ENCODE measurements around the gene CRISPLD2. TPM values are rescaled to one million over a fixed set of nuclear protein-coding genes. Genes with fewer than 3 reads are reported as not detected.
A peak's percentile ranks its signal among the peaks of the same experiment; 100 is the strongest.

Gene CRISPLD2
- total and polyA plus RNA-seq, 10 of the 15 experiments (the other 5 are each of a cell fraction or from before 2014, with no cell fraction given), result 0.03 to 0.30 (median 0.08) TPM; not detected in 5

DNA sequence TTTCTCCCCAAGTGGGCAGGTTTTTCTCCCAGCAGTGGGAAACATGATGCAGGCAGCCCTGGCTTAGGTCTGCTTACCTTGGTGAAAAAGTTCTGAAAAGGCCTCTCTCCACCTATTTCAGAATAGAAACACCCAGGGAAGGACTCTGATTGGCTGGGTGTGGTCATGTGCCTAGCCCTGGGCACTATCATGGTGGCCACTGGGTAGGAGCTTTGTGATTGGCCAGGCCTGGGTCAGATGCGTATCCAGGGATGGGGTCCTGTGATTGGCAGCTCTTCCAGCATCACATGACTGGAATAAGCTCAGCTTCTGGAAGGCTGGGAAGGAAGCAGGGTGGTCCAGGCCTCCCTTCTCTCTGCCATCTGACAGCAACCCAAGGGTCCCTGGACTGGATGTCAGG lies 138.0 kb downstream of the CRISPLD2 start:
- no peak overlapping the region for H3K4me2 ChIP-seq (ENCODE audit: control insufficient read depth, insufficient read depth)
- no peaks in the 10 kb centered on the region for H3K27me3 ChIP-seq (replicated peaks in 1 of 2; ENCODE audit: control insufficient read depth in 2 of 2, insufficient read depth in 2 of 2, low read length in 1 of 2)
- no peaks in the 10 kb centered on the region for H3K36me3 ChIP-seq (ENCODE audit: control insufficient read depth in 2 of 2, insufficient read depth in 2 of 2, low read length in 1 of 2)
- H2AFZ ChIP-seq (ENCODE audit: control insufficient read depth, low read depth, low read length), result no peak overlapping the region
- 31% methylated on average over 1 of the region's 1 CpG for WGBS (ENCODE audit: insufficient coverage, insufficient replicate concordance, low lambda C conversion rate, missing lambda C conversion rate)
- RAD21 ChIA-PET (ENCODE audit: unreplicated experiment), result interaction anchor here (1.4 kb wide), 1 partner anchor 13 kb away, joined by 4 read pairs; no protein-coding TSS in a partner anchor
- H4K20me1 ChIP-seq (ENCODE audit: control insufficient read depth, insufficient read depth), result no peaks in the 10 kb centered on the region
- ATAC-seq (no peak), FAIRE-seq (no peak), DNase-seq (ENCODE audit: low read depth, low spot score) (no peak)
- H3K4me3 ChIP-seq, result no peak overlapping the region
- TF ChIP-seq ZNF274 (IDR thresholded peaks at IDR 0.05; ENCODE audit: insufficient read depth, insufficient read length) (no peak), ZBED1 (IDR thresholded peaks at IDR 0.05; ENCODE audit: borderline replicate concordance) (no peak), NFYB (IDR thresholded peaks at IDR 0.05; ENCODE audit: insufficient read depth, low read depth, low read length) (0 out of 2 replicates have a peak, but pooled peaks have one; percentile 5), ZBTB11 (CRISPR knock-in tag; IDR thresholded peaks at IDR 0.05) (no peak)
- TF ChIP-seq, protein P1, sequence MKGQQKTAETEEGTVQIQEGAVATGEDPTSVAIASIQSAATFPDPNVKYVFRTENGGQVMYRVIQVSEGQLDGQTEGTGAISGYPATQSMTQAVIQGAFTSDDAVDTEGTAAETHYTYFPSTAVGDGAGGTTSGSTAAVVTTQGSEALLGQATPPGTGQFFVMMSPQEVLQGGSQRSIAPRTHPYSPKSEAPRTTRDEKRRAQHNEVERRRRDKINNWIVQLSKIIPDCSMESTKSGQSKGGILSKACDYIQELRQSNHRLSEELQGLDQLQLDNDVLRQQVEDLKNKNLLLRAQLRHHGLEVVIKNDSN (IDR thresholded peaks at IDR 0.05; ENCODE audit: borderline replicate concordance, extremely low read length, insufficient read depth, low read depth, low read length), result peak; percentile 55
- no TSS peak for BruUV-seq (replicated peaks)
- H3K27ac ChIP-seq (ENCODE audit: control insufficient read depth, insufficient read depth), result no peak overlapping the region
- H3K9ac ChIP-seq (ENCODE audit: control insufficient read depth, insufficient read depth, low read length), result no peak overlapping the region
- no peaks in the 10 kb centered on the region for H3K4me1 ChIP-seq (ENCODE audit: control insufficient read depth, insufficient read depth, low read length)
- H3K79me2 ChIP-seq (ENCODE audit: control insufficient read depth, insufficient read depth, low read length), result no peaks in the 10 kb centered on the region
- SMC1A ChIA-PET (ENCODE audit: uncharacterized antibody, unreplicated experiment), result interaction anchor here (1.1 kb wide), 1 partner anchor 13 kb away, joined by 3 read pairs; no protein-coding TSS in a partner anchor
- in situ Hi-C loops (cut with MboI), result loop anchor here (25.0 kb wide), 2 partner anchors 320 to 445 kb away; partner anchors contain the start of genes KLHL36 and MEAK7
- intact Hi-C loops (cut with micrococcal nuclease; ENCODE audit: unreplicated experiment), result no loop called here
- no peaks in the 10 kb centered on the region; the same call in 2 of the 3 replicates for H3K9me3 ChIP-seq (replicated peaks; ENCODE audit: control insufficient read depth, insufficient read depth, low read length)
- CTCF ChIA-PET, result interaction anchor here (1.6 kb wide), 1 partner anchor 13 kb away, joined by 6 read pairs; no protein-coding TSS in a partner anchor
- POLR2A ChIA-PET, result no interaction called here

Other genes with a start within 250 kb of the CRISPLD2 start
- 417 and 464 TPM in 2 replicates for gene COTL1, start 201.9 kb upstream of the CRISPLD2 start, total RNA-seq (2014; rRNA removed)
- 241 and 279 TPM in 2 replicates for gene COTL1, start 201.9 kb upstream of the CRISPLD2 start, total RNA-seq (2014; rRNA removed; fragmentation: Illumina TruSeq; extraction: Trizol)
- 675 and 688 TPM in 2 replicates for gene COTL1, start 201.9 kb upstream of the CRISPLD2 start, total RNA-seq (2021)
- 136 and 205 TPM in 2 replicates for gene COTL1, start 201.9 kb upstream of the CRISPLD2 start, polyA plus RNA-seq (2011; rRNA removed)
- gene COTL1, start 201.9 kb upstream of the CRISPLD2 start, polyA plus RNA-seq (2014; fragmentation: Illumina TruSeq; extraction: Trizol), result 257 and 493 TPM in 2 replicates
- 100 to 1,000 TPM; 140 to 235 TPM for gene COTL1, start 201.9 kb upstream of the CRISPLD2 start, polyA plus RNA-seq (2014; fragmentation: Nextera tagmentation; extraction: Ambion mirVana)
- gene COTL1, start 201.9 kb upstream of the CRISPLD2 start, polyA plus RNA-seq (2014; rRNA removed), result 382 and 423 TPM in 2 replicates
- 100 to 1,000 TPM; 146 to 894 TPM for gene COTL1, start 201.9 kb upstream of the CRISPLD2 start, polyA plus RNA-seq (2016; fragmentation: Nextera tagmentation; extraction: Ambion mirVana)
- 36.4 and 38.2 TPM in 2 replicates for gene KLHL36, start 171.5 kb upstream of the CRISPLD2 start, total RNA-seq (2014; rRNA removed)
- 16.2 and 16.7 TPM in 2 replicates for gene KLHL36, start 171.5 kb upstream of the CRISPLD2 start, total RNA-seq (2014; rRNA removed; fragmentation: Illumina TruSeq; extraction: Trizol)
- gene KLHL36, start 171.5 kb upstream of the CRISPLD2 start, total RNA-seq (2021), result 45.3 and 45.4 TPM in 2 replicates
- 19.6 and 26.4 TPM in 2 replicates for gene KLHL36, start 171.5 kb upstream of the CRISPLD2 start, polyA plus RNA-seq (2011; rRNA removed)
- 14.1 and 14.3 TPM in 2 replicates for gene KLHL36, start 171.5 kb upstream of the CRISPLD2 start, polyA plus RNA-seq (2014; fragmentation: Illumina TruSeq; extraction: Trizol)
- 1 to 10 TPM; 2.6 to 2.7 TPM for gene KLHL36, start 171.5 kb upstream of the CRISPLD2 start, polyA plus RNA-seq (2014; fragmentation: Nextera tagmentation; extraction: Ambion mirVana)
- 35.0 and 37.5 TPM in 2 replicates for gene KLHL36, start 171.5 kb upstream of the CRISPLD2 start, polyA plus RNA-seq (2014; rRNA removed)
- 10 to 100 TPM; 12.9 to 16.8 TPM for gene KLHL36, start 171.5 kb upstream of the CRISPLD2 start, polyA plus RNA-seq (2016; fragmentation: Nextera tagmentation; extraction: Ambion mirVana)
- gene USP10, start 120.0 kb upstream of the CRISPLD2 start, total RNA-seq (2014; rRNA removed), result 70.7 and 77.3 TPM in 2 replicates
- gene USP10, start 120.0 kb upstream of the CRISPLD2 start, total RNA-seq (2014; rRNA removed; fragmentation: Illumina TruSeq; extraction: Trizol), result 80.8 and 85.2 TPM in 2 replicates
- gene USP10, start 120.0 kb upstream of the CRISPLD2 start, total RNA-seq (2021), result 119 and 122 TPM in 2 replicates
- 74.7 and 125 TPM in 2 replicates for gene USP10, start 120.0 kb upstream of the CRISPLD2 start, polyA plus RNA-seq (2011; rRNA removed)
- gene USP10, start 120.0 kb upstream of the CRISPLD2 start, polyA plus RNA-seq (2014; fragmentation: Illumina TruSeq; extraction: Trizol), result 133 and 198 TPM in 2 replicates
- 10 to 100 TPM; 46.1 to 47.7 TPM for gene USP10, start 120.0 kb upstream of the CRISPLD2 start, polyA plus RNA-seq (2014; fragmentation: Nextera tagmentation; extraction: Ambion mirVana)
- gene USP10, start 120.0 kb upstream of the CRISPLD2 start, polyA plus RNA-seq (2014; rRNA removed), result 87.5 and 87.9 TPM in 2 replicates
- 100 to 1,000 TPM; 143 to 160 TPM for gene USP10, start 120.0 kb upstream of the CRISPLD2 start, polyA plus RNA-seq (2016; fragmentation: Nextera tagmentation; extraction: Ambion mirVana)
- 21.7 and 26.0 TPM in 2 replicates for gene ZDHHC7, start 191.6 kb downstream of the CRISPLD2 start, total RNA-seq (2014; rRNA removed)
- gene ZDHHC7, start 191.6 kb downstream of the CRISPLD2 start, total RNA-seq (2014; rRNA removed; fragmentation: Illumina TruSeq; extraction: Trizol), result 17.9 and 18.8 TPM in 2 replicates
- gene ZDHHC7, start 191.6 kb downstream of the CRISPLD2 start, total RNA-seq (2021), result 23.3 and 23.8 TPM in 2 replicates
- gene ZDHHC7, start 191.6 kb downstream of the CRISPLD2 start, polyA plus RNA-seq (2011; rRNA removed), result 12.6 and 19.4 TPM in 2 replicates
- gene ZDHHC7, start 191.6 kb downstream of the CRISPLD2 start, polyA plus RNA-seq (2014; fragmentation: Illumina TruSeq; extraction: Trizol), result 25.4 and 29.0 TPM in 2 replicates
- gene ZDHHC7, start 191.6 kb downstream of the CRISPLD2 start, polyA plus RNA-seq (2014; fragmentation: Nextera tagmentation; extraction: Ambion mirVana), result 1 to 10 TPM in 1 of 2 experiments, under 1 TPM in 1; 0.87 to 2.8 TPM
- gene ZDHHC7, start 191.6 kb downstream of the CRISPLD2 start, polyA plus RNA-seq (2014; rRNA removed), result 21.4 and 22.3 TPM in 2 replicates
- gene ZDHHC7, start 191.6 kb downstream of the CRISPLD2 start, polyA plus RNA-seq (2016; fragmentation: Nextera tagmentation; extraction: Ambion mirVana), result 10 to 100 TPM; 12.9 to 20.7 TPM
- gene KIAA0513, start 207.8 kb downstream of the CRISPLD2 start, total RNA-seq (2014; rRNA removed), result 1.8 and 2.3 TPM in 2 replicates
- gene KIAA0513, start 207.8 kb downstream of the CRISPLD2 start, total RNA-seq (2014; rRNA removed; fragmentation: Illumina TruSeq; extraction: Trizol), result 2.3 and 2.4 TPM in 2 replicates
- 4.3 and 4.6 TPM in 2 replicates for gene KIAA0513, start 207.8 kb downstream of the CRISPLD2 start, total RNA-seq (2021)
- 0.29 and 0.65 TPM in 2 replicates for gene KIAA0513, start 207.8 kb downstream of the CRISPLD2 start, polyA plus RNA-seq (2011; rRNA removed)
- 1.2 and 2.2 TPM in 2 replicates for gene KIAA0513, start 207.8 kb downstream of the CRISPLD2 start, polyA plus RNA-seq (2014; fragmentation: Illumina TruSeq; extraction: Trizol)
- under 1 TPM; 0.14 to 0.22 TPM for gene KIAA0513, start 207.8 kb downstream of the CRISPLD2 start, polyA plus RNA-seq (2014; fragmentation: Nextera tagmentation; extraction: Ambion mirVana)
- 2.4 and 3.5 TPM in 2 replicates for gene KIAA0513, start 207.8 kb downstream of the CRISPLD2 start, polyA plus RNA-seq (2014; rRNA removed)
- 1 to 10 TPM; 1.5 to 5.8 TPM for gene KIAA0513, start 207.8 kb downstream of the CRISPLD2 start, polyA plus RNA-seq (2016; fragmentation: Nextera tagmentation; extraction: Ambion mirVana)

All from GM12878 (cell line).